Measurements from ENCODE around the gene ARMH3. TPM values are rescaled to one million over a fixed set of nuclear protein-coding genes. Genes with fewer than 3 reads are reported as not detected.
A peak's percentile ranks its signal among the peaks of the same experiment; 100 is the strongest.

The ARMH3 gene
- total RNA-seq, 1 donor from 2014 or later = 18.1 TPM

GRCh38 chr10:101939008-101939648, 116.8 kb downstream of the ARMH3 start:
- Mint-ChIP-seq H3K9me3 (ENCODE audit: low read depth) (no peaks in the 10 kb centered on the region), H3K4me3 (ENCODE audit: unreplicated experiment) (no peak overlapping the region), H3K27me3 (ENCODE audit: low read depth) (no peaks in the 10 kb centered on the region), H3K27ac (ENCODE audit: unreplicated experiment) (peak overlapping the region; percentile 97), H3K4me1 (ENCODE audit: low read depth) (peaks cover 52% of the 10 kb centered on the region), H3K36me3 (ENCODE audit: low read depth) (no peaks in the 10 kb centered on the region)
- no peak for TF ChIP-seq CTCF (IDR thresholded peaks at IDR 0.05)
- no peak for DNase-seq (ENCODE audit: low spot score)

GRCh38 chr10:101938305-101939007, 117.5 kb downstream of the ARMH3 start:
- Mint-ChIP-seq H3K27me3 (ENCODE audit: low read depth) (no peaks in the 10 kb centered on the region), H3K36me3 (ENCODE audit: low read depth) (no peaks in the 10 kb centered on the region), H3K4me1 (ENCODE audit: low read depth) (peaks cover 54% of the 10 kb centered on the region), H3K9me3 (ENCODE audit: low read depth) (no peaks in the 10 kb centered on the region), H3K4me3 (ENCODE audit: unreplicated experiment) (no peak overlapping the region), H3K27ac (ENCODE audit: unreplicated experiment) (peak overlapping the region; percentile 97)
- DNase-seq (ENCODE audit: low spot score) = no peak
- TF ChIP-seq CTCF (IDR thresholded peaks at IDR 0.05) = no peak

GRCh38 chr10:101935431-101935830, 120.5 kb downstream of the ARMH3 start:
- DNase-seq (ENCODE audit: low spot score) = no peak
- peaks cover 41% of the 10 kb centered on the region for H3K4me1 Mint-ChIP-seq (ENCODE audit: low read depth)

GRCh38 chr10:101934686-101935305, 121.2 kb downstream of the ARMH3 start:
- peak overlapping the region; percentile 60 for H3K27ac Mint-ChIP-seq (ENCODE audit: unreplicated experiment)
- peaks cover 5% of the 10 kb centered on the region for H3K36me3 Mint-ChIP-seq (ENCODE audit: low read depth)
- no peak for TF ChIP-seq CTCF (IDR thresholded peaks at IDR 0.05)
- no peak for DNase-seq (ENCODE audit: low spot score)
- H3K4me1 Mint-ChIP-seq (ENCODE audit: low read depth) = peaks cover 36% of the 10 kb centered on the region
- no peaks in the 10 kb centered on the region for H3K27me3 Mint-ChIP-seq (ENCODE audit: low read depth)
- no peaks in the 10 kb centered on the region for H3K9me3 Mint-ChIP-seq (ENCODE audit: low read depth)
- no peak overlapping the region for H3K4me3 Mint-ChIP-seq (ENCODE audit: unreplicated experiment)

More at GRCh38 chr10:101935431-101935830, 120.5 kb downstream of the ARMH3 start:
- Mint-ChIP-seq H3K9me3 (ENCODE audit: low read depth) (no peaks in the 10 kb centered on the region), H3K4me3 (ENCODE audit: unreplicated experiment) (no peak overlapping the region), H3K36me3 (ENCODE audit: low read depth) (peaks cover 5% of the 10 kb centered on the region), H3K27me3 (ENCODE audit: low read depth) (no peaks in the 10 kb centered on the region), H3K27ac (ENCODE audit: unreplicated experiment) (no peak overlapping the region)
- TF ChIP-seq CTCF (IDR thresholded peaks at IDR 0.05) = no peak

GRCh38 chr10:101933976-101934375, 122.0 kb downstream of the ARMH3 start:
- DNase-seq (ENCODE audit: low spot score) = no peak
- H3K4me1 Mint-ChIP-seq (ENCODE audit: low read depth) = peaks cover 28% of the 10 kb centered on the region
- TF ChIP-seq CTCF (IDR thresholded peaks at IDR 0.05) = no peak
- H3K36me3 Mint-ChIP-seq (ENCODE audit: low read depth) = peaks cover 5% of the 10 kb centered on the region
- no peaks in the 10 kb centered on the region for H3K9me3 Mint-ChIP-seq (ENCODE audit: low read depth)
- H3K4me3 Mint-ChIP-seq (ENCODE audit: unreplicated experiment) = no peak overlapping the region
- H3K27me3 Mint-ChIP-seq (ENCODE audit: low read depth) = no peaks in the 10 kb centered on the region
- H3K27ac Mint-ChIP-seq (ENCODE audit: unreplicated experiment) = peak overlapping the region; percentile 39
